Activated CD8-positive, alpha-beta memory T cell treated with anti-CD3 and anti-CD28 coated beads for 24 hours (primary cell): ENCODE data around the gene HSDL2.
"Not testable (repeated sequence)": the region's sequence is repeated elsewhere in the genome, so short reads cannot be mapped to it uniquely, and the experiment has no call there.

Source experiments
- DNase-seq: peaks from one replicate; pipeline ENCODE4 v3.0.0-alpha.2; 2020

The HSDL2 gene

DNA sequence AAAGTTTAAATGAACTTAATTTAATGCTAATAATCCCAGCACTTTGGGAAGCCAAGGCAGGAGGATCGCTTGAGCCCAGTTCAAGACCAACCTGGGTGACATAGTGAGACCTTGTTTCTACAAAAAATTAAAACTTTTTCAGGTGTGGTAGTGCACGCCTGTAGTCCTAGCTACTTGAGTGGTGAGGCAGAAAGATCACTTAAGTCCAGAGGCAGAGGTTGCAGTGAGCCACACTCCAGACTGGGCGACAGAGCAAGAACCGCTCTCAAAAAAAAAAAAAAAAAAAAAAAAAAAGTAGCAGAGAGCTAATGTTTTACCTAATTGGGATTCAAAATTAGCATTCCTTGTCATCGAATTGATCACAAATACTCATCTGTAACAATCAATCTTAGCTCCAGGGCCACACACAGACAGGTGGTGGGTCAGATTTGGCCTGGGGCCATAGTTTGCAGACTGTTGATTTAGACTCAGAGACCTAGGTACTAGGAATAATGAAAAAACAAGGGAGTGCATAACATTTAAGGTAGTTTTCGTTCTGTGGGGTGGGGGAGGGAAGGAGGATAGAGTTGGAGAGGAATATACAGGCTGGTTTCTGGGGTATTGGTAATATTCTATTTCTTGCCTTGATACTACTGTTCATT, 21.4 kb downstream of the HSDL2 start:
- no peak for DNase-seq

DNA sequence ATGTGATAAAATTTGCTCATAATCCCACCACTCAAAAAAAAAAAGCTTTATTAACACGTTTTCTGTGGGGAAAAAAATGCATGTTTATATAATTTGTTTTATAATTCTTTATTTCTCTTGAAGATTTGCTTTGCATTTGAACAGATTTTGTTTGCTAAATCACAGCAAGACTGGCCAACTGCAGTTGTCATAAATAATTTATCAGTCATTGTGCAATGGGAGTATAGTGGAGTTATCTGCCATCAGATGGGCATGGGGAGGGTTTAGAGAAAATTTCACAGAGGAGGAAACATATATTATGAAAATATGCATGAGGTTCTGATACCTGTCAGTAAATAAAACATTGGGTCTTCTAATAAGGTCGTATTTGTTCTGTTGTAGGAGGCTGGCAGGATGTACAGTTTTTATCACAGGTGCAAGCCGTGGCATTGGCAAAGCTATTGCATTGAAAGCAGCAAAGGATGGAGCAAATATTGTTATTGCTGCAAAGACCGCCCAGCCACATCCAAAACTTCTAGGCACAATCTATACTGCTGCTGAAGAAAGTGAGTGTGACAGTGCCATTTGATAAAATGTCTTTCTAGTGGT, 23.8 kb downstream of the HSDL2 start:
- no peak for DNase-seq

DNA sequence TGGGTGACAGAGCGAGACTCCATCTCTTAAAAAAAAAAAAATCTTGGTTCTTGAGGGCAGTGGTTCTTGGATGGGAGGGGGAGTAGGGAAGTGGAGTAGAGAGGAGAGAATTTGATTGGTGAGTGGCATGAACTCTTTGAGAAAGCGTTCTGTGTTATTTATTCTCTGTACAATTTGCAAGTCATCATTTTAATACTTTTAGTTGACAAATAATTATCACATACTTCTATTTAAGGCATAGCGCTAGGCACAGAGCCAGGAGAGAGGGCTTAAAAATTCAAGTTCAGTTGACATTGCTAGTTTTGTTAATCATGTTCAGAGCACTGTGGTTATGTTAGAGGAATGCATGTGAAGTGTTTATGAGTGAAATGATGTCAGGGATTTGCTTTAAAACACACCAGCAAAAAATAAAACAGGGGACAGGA, 24.6 kb downstream of the HSDL2 start:
- no peak for DNase-seq

DNA sequence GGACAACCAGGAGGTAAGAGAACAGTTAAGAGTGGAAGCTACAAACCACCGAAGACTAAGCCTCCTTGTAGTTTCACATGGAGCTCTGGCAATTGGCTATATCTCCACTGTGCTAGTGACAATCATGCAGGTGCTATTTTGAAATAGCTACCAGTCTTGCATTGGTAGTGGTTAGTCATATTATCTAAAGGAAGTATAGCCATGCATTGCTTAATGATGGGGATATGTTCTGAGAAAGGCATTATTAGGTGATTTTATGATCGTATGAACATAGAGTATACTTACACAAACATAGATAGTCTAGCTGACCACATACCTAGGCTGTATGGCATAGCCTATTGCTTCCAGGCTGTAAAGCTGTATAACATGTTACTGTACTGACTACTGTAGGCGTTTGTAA, 28.4 kb downstream of the HSDL2 start:
- DNase-seq = no peak

DNA sequence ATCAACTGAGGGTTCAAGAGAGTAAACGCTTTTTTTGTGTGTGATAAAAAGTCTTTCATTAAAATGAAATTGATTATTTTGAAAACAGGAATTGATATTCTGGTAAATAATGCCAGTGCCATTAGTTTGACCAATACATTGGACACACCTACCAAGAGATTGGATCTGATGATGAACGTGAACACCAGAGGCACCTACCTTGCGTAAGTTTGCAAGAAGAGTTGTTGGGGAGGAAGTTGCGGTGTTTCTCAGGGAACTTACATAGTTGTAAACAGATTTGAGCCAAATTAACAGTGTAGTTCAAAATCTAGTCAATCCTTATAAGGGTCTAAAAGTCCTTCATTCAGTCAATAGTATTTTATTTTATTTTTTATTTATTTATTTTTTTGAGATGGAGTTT, 28.9 kb downstream of the HSDL2 start:
- no peak for DNase-seq

DNA sequence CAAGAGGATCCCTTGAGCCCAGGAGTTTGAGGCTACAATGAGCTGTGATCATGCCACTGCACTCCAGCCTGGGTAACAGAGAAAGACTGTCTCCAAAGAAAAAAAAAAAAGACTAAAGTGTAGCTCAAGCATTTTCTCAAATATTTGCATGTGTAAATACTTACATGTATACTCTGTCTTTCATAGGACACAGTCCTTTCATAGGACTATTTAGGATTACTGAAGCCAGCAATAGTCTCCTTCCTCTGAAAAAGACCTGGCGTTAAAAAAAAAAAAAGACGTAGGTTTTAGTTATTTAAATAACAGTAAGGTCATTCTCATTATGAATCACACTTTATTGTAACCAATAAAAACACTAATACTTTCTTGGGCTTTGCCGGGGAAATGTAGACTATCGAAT, 29.9 kb downstream of the HSDL2 start:
- no peak for DNase-seq

DNA sequence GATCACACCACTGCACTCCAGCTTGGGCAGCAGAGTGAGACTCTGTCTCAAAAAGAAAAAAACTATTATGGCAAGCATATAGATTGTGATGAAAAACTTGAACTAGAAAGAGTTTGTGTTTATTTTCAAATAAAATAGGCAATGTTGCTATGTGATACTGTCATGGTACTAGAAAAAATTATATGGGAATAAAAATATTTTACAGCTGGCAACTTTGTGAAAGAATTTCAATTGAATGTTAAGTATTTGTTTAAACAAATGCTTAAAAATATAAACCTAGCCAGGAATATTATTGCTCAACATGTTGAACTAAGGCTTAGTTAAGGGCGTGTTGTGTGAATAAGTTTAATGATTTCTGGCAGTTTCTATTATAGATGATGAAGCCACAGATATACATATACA, 31.7 kb downstream of the HSDL2 start:
- no peak for DNase-seq

DNA sequence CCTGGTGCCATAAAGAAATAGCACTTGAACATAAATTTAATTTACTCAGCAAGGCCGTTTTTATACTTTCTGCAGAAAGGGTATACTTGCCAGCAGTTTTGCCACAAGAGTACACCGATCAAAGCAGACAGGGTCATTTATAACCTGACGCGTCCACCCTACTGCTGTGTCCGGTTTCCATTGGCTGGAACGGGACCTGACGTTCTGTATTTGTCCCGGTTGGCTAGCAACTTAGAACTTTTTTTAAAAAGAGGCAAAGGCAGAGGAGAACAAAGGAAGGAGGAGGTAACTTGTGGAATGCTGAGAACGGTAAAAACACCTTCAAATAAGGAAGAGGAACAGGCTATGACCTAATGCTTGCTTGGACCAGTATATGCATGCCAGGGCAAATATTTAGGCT, 33.8 kb downstream of the HSDL2 start:
- DNase-seq = not testable (repeated sequence)

DNA sequence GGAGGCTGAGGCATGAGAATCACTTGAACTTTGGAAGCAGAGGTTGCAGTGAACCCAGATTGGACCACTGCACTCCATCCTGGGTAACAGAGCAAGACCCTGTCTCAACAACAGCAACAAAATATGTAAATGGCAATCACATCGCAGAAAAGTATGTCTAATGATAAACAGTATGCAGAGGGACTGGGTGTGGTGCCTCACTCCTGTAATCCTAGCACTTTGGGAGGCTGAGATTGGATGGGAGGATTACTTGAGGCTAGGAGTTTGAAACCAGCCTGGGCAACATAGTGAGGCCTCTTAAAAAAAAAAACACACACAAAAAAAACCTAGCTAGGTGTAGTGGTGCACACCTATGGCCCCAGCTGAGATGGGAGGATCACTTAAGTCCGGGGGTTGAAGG, 40.3 kb downstream of the HSDL2 start:
- no peak for DNase-seq

DNA sequence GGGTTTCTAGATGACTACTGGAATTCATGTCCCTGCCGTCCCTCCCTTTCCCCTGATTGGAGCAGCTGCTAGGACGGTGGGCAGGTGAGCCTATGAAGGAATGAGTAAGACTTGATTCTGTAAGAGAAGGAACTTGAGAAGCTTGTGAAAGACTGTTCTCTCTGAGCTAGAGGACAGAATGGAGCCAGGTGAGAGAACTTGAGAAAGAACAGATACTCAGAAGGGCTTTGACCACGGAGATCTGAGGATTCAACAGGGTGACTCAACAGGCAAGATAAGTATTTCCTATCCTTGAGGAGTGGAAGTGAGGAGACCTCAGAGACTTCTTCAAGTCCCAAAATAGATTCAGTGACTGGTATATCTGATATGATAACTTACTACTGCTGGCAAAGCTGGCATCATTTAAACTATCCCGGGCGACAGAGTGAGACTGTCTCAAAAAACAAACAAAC, 41.9 kb downstream of the HSDL2 start:
- no peak for DNase-seq

DNA sequence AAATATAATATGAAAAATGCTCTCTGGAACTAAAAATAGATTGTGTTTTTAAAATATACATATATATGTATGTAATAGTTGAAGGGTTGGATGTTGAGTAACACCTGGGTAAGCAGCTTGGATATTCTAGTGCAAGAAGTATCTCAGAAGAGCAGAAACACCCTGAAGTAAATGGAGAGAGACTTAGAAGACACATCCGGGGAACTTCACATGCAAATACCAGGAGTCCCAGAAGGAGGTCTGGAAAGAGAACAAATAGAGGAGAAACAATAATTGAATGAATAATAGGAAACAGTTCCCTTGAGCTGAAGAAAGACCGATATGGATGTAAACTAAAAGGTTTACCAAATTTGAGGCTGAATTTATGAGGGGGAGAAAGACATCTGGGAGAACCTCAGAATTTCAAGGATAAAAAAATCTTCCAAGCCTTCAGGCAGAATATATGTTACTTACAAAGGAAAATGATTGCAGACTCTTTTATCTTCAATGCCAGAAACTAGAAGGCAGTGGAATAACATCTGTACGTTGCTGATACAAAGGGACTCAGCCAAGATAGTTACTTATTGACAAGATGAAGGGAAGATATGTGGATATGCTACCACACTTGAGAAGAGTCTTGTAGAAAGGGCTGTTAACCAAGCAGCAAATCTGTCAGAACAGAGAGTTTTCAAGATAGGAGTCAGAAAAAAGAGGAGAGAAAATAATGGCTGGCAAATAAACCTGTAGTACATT, 42.7 kb downstream of the HSDL2 start:
- no peak for DNase-seq

DNA sequence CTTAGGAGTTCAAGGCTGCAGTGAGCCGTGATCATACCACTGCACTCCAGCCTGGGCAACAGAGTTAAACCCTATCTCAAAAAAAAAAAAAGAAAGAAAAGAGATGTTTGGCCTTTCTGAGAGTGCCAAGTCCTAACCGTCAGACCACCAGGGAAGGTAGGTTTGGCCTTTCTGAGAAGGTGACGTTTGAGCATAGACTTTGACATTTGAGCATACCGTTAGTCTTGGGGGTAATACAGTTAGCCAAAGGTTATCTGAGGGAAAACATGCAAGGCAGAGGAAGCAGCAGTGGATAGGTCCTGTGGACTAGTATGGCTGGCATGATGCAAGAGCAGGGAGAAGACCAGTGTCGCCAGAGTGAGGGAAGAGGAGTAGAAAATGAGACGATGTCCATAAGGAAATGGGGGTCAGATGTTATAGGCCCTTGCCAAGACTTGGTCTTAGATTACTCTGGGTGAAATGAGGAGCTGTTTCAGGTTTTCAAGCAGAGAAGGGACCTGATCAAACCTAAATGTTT, 50.2 kb downstream of the HSDL2 start:
- DNase-seq = no peak

DNA sequence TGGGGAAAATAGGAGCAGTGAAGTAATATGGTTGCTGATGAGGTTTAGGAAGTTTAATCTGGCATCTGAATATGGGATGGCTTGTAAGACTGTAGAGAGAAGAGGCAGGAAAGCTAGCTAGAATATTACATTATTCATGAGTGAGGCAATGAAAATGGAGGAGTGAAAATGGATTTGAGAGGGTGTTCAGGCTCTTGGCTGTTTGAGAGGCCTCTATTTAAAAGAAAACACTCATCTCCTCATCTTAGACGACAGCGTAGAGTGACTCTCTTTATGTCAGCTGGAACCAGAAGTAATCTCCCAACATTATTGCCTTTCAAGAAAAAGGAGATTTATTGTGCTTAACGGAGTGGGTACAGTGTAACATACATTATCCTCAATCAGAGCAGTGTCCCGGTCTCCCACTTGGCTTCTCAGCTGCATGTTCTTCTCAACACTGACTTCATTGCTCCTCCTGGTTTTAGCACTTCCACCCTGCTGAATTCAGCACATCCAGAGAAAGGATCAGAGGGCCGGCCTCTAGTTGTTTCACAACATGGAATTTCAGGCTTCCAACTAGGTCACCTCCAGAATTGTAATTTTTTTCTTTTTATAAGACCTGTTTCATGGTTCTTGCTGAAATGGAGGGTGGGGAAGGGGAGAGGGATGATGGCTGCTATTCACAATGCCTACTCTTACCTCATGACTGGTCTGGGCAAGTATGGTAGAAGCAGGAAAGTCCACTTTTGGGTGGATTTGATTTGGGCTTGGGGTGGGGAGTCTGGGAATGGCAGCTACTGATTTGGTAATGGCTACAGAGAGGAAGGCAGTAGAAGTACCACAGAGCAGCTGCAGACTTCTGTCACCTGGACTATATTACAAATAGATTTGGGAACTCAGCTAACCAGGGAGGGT, 53.8 kb downstream of the HSDL2 start:
- DNase-seq = no peak

DNA sequence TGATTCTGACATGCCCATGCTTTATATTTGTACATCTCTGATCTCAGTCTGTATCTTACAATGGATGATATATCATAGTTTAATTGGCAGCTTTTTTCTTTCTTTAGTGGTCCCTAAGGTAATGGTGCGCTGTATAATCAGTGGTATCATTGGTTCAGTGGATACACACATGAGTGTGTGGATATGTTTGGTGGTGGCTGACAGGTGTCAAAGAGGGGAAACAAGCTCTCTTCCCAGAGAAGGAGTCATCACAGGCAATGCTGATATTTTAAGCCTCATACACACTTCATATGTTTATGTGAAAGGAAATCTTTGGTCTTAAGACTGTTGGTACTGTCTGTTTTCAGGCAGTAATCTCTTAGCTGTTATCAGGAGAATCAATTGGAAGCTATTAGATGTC, 54.6 kb downstream of the HSDL2 start:
- DNase-seq = no peak

DNA sequence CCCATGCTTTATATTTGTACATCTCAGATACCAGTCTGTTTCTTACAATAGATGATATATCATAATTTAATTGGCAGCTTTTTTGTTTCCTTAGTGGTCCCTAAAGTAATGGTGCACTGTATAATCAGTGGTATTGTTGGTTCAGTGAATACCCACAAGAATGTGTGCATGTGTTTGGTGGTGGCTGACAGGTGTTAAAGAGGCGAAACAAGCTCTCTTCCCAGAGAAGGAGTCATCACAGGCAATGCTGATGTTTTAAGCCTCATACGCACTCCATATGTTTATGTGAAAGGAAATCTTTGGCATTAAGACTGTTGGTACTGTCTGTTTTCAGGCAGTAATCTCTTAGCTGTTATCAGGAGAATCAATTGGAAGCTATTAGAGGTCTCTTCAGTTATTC, 57.5 kb downstream of the HSDL2 start:
- DNase-seq = no peak

DNA sequence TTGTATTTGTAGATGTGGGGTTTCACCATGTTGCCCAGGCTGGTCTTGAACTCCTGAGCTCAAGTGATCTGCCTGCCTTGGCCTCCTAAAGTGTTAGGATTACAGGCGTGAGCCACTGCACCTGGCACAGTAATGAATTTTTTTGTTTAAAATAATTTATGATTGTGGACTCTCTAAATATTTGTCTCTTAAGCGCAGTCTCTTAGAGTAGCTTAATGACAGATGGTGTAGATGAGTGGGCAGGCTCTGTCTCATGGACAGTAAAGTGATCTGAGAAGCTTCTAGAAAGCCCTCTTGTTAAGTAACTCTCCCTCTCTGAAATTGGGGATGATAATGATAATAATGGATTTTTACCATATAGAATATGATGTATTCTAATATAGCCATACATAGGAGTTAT, 59.3 kb downstream of the HSDL2 start:
- DNase-seq = no peak

DNA sequence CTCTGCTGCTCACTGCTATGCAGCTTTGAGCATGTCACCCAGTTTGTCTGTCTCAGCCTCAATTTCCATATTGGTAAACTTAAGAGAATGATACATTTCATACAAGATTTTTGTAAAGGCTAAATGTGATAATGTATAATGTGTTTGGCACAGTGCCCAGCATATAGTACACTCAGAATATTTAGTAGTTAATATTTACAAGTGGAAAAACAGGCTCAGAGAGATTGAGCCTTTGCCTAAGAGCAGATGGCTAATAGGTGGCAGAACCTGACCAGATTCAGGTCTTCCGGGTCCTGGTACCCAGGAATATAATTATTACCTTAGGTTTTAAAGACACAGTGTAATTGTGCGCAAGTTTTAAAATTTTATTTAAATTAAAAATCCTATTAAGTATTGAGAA, 59.9 kb downstream of the HSDL2 start:
- DNase-seq = no peak

DNA sequence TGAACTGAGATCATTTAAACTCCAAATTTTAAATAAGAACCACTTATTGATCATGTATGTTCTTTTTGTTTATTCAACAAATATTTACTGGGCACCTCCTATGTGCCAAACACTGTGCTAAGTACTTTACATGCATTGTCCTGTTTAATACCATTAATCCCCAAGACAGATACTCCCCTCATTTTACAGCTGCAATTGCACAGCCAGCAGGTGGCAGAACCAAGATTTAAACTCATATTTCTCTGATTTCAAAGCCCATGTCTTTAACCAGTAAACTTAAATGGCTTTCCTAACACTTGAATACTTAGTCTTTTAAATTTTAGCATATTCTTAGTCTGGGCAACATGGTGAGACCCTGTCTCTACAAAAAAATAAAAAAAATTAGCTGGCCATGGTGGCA, 63.3 kb downstream of the HSDL2 start:
- DNase-seq = no peak

DNA sequence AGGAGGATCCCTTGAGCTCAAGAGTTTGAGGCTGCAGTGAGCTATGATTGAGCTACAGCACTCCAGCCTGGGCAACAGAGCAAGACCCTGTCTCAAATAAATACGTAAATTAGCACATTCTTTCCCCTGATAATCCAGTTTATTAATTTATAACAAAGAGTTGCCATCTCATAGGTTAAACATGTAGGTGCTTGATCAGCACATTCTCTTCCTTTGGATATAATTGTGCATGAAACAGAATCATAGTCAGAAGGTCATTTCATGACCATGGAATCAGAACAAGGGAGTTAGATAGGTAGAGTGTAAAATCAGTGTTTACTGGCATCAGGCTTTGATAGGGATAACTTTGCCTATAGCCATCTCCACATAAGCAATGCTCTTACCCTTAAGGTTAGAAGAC, 63.7 kb downstream of the HSDL2 start:
- DNase-seq = no peak

DNA sequence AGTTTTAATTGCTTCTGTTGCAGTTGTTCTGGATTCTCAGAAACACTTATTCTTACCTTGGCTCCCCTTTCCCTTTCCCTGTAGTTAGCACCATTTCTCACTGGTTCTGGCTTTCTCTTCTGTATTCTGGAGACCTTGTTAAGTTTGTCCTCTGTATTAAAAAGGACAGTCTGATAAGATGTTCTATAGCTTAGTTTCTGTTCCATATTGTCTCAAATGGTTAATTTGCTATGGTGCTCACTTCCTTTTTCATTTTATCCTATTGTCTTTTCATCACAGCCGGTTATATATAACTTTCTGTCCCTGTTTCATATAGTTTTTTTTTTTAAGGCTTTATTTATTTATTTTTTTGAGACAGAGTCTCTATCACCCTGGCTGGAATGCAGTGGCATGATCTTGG, 65.3 kb downstream of the HSDL2 start:
- no peak for DNase-seq

DNA sequence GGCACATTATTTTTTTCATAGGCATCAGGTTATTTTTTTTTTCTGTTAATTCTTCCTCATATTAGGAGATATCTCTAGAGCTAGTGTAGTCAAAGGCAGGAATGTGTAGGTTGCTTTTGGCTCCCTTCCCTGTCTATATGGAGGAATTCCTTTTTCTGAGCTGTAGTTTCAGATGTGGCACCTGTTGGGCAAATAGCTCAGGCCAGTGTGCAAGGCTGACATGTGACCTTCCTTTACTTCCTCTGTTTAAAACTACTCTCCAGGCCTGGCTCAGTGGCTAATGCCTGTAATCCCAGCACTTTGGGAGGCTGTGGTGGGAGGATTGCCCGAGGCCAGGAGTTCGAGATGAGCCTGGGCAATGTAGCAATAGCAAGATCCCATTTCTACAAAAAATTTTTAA, 66.2 kb downstream of the HSDL2 start:
- no peak for DNase-seq

DNA sequence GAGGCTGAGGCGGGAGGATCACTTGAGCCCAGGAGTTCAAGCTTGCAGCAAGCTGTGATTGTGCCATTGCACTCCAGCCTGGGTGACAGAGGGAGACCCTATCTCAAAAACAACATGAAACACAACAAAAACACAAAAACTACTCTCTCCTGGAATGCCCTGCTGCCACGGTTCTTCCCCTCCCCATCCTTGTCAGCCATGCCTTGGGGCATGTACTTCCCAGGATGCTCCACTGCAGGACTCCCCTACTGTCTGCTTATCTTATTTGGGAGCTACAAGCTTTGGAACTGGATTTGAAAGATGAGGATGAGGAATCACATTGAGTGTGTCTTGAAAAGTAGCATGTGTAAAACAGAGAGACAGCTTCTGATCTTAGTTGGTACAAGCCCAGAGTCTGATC, 66.6 kb downstream of the HSDL2 start:
- no peak for DNase-seq

DNA sequence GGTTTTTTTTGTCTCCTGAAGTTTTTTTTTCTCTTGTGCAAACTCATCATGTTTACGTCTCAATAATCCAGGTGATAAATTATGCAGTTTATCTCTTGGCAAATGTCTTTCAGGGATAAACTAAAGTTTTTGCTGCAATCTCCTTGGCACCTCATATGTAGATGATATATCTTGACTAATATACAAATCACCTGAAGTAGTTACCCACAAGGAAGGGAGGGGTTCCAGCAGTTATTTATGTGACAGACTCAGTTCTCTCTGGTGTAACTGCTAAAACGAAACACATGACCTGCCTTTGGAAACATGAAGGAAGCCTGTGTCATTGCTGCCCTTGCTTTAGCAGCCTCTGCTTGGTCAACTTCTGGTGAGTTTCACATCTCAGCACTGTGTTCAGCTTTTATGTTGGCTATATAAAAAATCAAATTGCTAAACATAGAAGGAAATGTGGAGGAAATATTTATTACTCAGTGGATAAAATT, 67.4 kb downstream of the HSDL2 start:
- DNase-seq = no peak
